Liver (tissue), 9 donors: ENCODE results near the gene CDK5R2. TPM values are rescaled to one million over a fixed set of nuclear protein-coding genes. Genes with fewer than 3 reads are reported as not detected.

Experiments used
- DNase-seq: peaks from one replicate; pipeline ENCODE4 v3.0.0-alpha.2; 2017; ENCODE audit warnings: low spot score
- H3K27ac ChIP-seq, 2 donors: one replicate each; pipeline ENCODE4 v1.7.0; 2013; ENCODE audit warnings: inconsistent platforms in 2 of 2, low read length in 2 of 2, control low read depth in 1 of 2, low read depth in 1 of 2, mild to moderate bottlenecking in 1 of 2
- H3K27me3 ChIP-seq, 4 donors: one replicate each; pipeline versions ENCODE4 v1.6.1 to v1.7.0; 2013; ENCODE audit warnings: low read length in 3 of 4, inconsistent platforms in 1 of 4, mild to moderate bottlenecking in 1 of 4, moderate library complexity in 1 of 4; ENCODE audit not compliant: control insufficient read depth in 4 of 4, insufficient read depth in 4 of 4
- H3K36me3 ChIP-seq, 4 donors: one replicate each; pipeline versions ENCODE4 v1.6.1 to v1.7.0; 2013; ENCODE audit warnings: low read length in 3 of 4, mild to moderate bottlenecking in 3 of 4, low read depth in 1 of 4, moderate library complexity in 1 of 4; ENCODE audit not compliant: control insufficient read depth in 4 of 4, insufficient read depth in 3 of 4
- H3K4me1 ChIP-seq, 4 donors: one replicate each; pipeline versions ENCODE4 v1.6.1 to v1.7.0; 2013; ENCODE audit warnings: low read length in 3 of 4, mild to moderate bottlenecking in 3 of 4, moderate library complexity in 1 of 4; ENCODE audit not compliant: control insufficient read depth in 4 of 4, insufficient read depth in 4 of 4
- H3K4me3 ChIP-seq, 3 donors: one replicate each; pipeline versions ENCODE4 v1.6.1 to v1.7.0; 2013; ENCODE audit warnings: low read length in 3 of 3, control low read depth in 1 of 3, low read depth in 1 of 3, mild to moderate bottlenecking in 1 of 3
- H3K9ac ChIP-seq, 2 donors: one replicate each; pipeline ENCODE4 v1.7.0; 2013; ENCODE audit warnings: low read length in 2 of 2, mild to moderate bottlenecking in 2 of 2, moderate library complexity in 2 of 2, control low read depth in 1 of 2, low read depth in 1 of 2
- H3K9me3 ChIP-seq, 4 donors: one replicate each; pipeline versions ENCODE4 v1.6.1 to v1.7.0; 2013; ENCODE audit warnings: low read length in 3 of 4; ENCODE audit not compliant: control insufficient read depth in 4 of 4
- EGR1 ChIP-seq, 2 donors: IDR thresholded peaks; 2 replicates each; pipeline ENCODE4 v1.6.1; 2016 to 2018; ENCODE audit warnings: antibody characterized with exemption in 2 of 2, low read depth in 2 of 2
- FOXA1 ChIP-seq: IDR thresholded peaks from 2 replicates; pipeline ENCODE4 v1.6.1; 2016; ENCODE audit warnings: antibody characterized with exemption
- FOXA2 ChIP-seq: IDR thresholded peaks from 2 replicates; pipeline ENCODE4 v1.6.1; 2016; ENCODE audit warnings: antibody characterized with exemption
- GABPA ChIP-seq, 2 donors: IDR thresholded peaks in 1 of 2; conservative IDR thresholded peaks in 1 of 2; 2 replicates each; pipeline ENCODE4 v1.6.1; 2016; ENCODE audit warnings: antibody characterized with exemption in 2 of 2, mild to moderate bottlenecking in 1 of 2, moderate library complexity in 1 of 2
- HNF4A ChIP-seq, 2 donors: conservative IDR thresholded peaks; 2 replicates each; pipeline ENCODE4 v1.6.1; 2016; ENCODE audit warnings: antibody characterized with exemption in 2 of 2, mild to moderate bottlenecking in 2 of 2
- HNF4G ChIP-seq: IDR thresholded peaks from 2 replicates; pipeline ENCODE4 v1.6.1; 2016; ENCODE audit warnings: antibody characterized with exemption
- JUND ChIP-seq, 2 donors: IDR thresholded peaks; 2 replicates each; pipeline ENCODE4 v1.6.1; 2016; ENCODE audit warnings: antibody characterized with exemption in 2 of 2
- MAX ChIP-seq: IDR thresholded peaks from 2 replicates; pipeline ENCODE4 v1.6.1; 2016; ENCODE audit warnings: antibody characterized with exemption
- NR2F2 ChIP-seq: IDR thresholded peaks from 2 replicates; pipeline ENCODE4 v1.6.1; 2016; ENCODE audit warnings: antibody characterized with exemption
- RAD21 ChIP-seq, 2 donors: IDR thresholded peaks; 2 replicates each; pipeline ENCODE4 v1.6.1; 2016; ENCODE audit warnings: antibody characterized with exemption in 2 of 2, mild to moderate bottlenecking in 2 of 2
- RXRA ChIP-seq, 2 donors: IDR thresholded peaks; 2 replicates each; pipeline ENCODE4 v1.6.1; 2017 to 2018; ENCODE audit warnings: antibody characterized with exemption in 2 of 2, mild to moderate bottlenecking in 1 of 2
- SP1 ChIP-seq: IDR thresholded peaks from 2 replicates; pipeline ENCODE4 v1.6.1; 2018; ENCODE audit warnings: antibody characterized with exemption, mild to moderate bottlenecking
- TAF1 ChIP-seq: conservative IDR thresholded peaks from 2 replicates; pipeline ENCODE4 v1.6.1; 2016; ENCODE audit warnings: antibody characterized with exemption, mild to moderate bottlenecking
- YY1 ChIP-seq: IDR thresholded peaks from 2 replicates; pipeline ENCODE4 v1.6.1; 2016; ENCODE audit warnings: antibody characterized with exemption, mild to moderate bottlenecking
- ZBTB33 ChIP-seq: IDR thresholded peaks from 2 replicates; pipeline ENCODE4 v1.6.1; 2016; ENCODE audit warnings: antibody characterized with exemption
- WGBS: extraction: QIAGEN DNeasy Blood & Tissue Kit; methylation state at CpG from one replicate; pipeline ENCODE4 v1.1.7; 2013; 5-methylcytosine and 5-hydroxymethylcytosine counted together
- polyA plus RNA-seq, 2 donors: library from polyadenylated mRNA; stranded (reverse) in 1 of 2; unstranded in 1 of 2; fragments of 200-250 nt in 1 of 2; fragments of >200 nt in 1 of 2; fragmentation: Nextera tagmentation in 1 of 2; extraction: Ambion mirVana in 1 of 2; gene quantifications; one replicate each; pipeline versions ENCODE4 v1.2.1 to v1.2.3, GENCODE V29; 2013 to 2015
- total RNA-seq, 2 donors: library from RNA; depleted of rRNA; stranded (reverse); fragments of >200 nt; gene quantifications; one replicate each; pipeline ENCODE4 v1.2.3, GENCODE V29; 2014
- TF ChIP-seq, protein P1 (sequence below): IDR thresholded peaks from 2 replicates; pipeline ENCODE4 v1.6.1; 2016; ENCODE audit warnings: antibody characterized with exemption
- TF ChIP-seq, protein P2 (sequence below): IDR thresholded peaks from 2 replicates; pipeline ENCODE4 v1.6.1; 2016; ENCODE audit warnings: antibody characterized with exemption, mild to moderate bottlenecking
- TF ChIP-seq, protein P3 (sequence below): fragments of 150-350 bp; IDR thresholded peaks from 2 replicates; pipeline ENCODE4 v1.5.1; 2017; ENCODE audit warnings: improper control_type of control experiment, low read depth, low read length; ENCODE audit not compliant: missing input control
- donor health status: healthy.
- donor health status: healthy.
- donor health status: healthy.
- donor health status: healthy.
- donor health status: healthy.

The CDK5R2 gene
- total and polyA plus RNA-seq, 4 donors, result not detected

- WGBS, result 34% methylated on average over 1 of the region's 1 CpG
- Histone ChIP-seq H3K9me3 (no peaks in the 10 kb centered on the region), H3K36me3 (no peaks in the 10 kb centered on the region), H3K9ac (no peak overlapping the region), H3K4me1 (no peaks in the 10 kb centered on the region), H3K27ac (no peak overlapping the region), H3K27me3 (peaks cover 0 to 18% (median 0%) of the 10 kb centered on the region in 4 donors), H3K4me3 (no peak overlapping the region)
- TF ChIP-seq, protein P1, sequence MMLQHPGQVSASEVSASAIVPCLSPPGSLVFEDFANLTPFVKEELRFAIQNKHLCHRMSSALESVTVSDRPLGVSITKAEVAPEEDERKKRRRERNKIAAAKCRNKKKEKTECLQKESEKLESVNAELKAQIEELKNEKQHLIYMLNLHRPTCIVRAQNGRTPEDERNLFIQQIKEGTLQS, result no peak
- no peak for TF ChIP-seq JUND (IDR thresholded peaks at IDR 0.05)
- TF ChIP-seq, protein P2, sequence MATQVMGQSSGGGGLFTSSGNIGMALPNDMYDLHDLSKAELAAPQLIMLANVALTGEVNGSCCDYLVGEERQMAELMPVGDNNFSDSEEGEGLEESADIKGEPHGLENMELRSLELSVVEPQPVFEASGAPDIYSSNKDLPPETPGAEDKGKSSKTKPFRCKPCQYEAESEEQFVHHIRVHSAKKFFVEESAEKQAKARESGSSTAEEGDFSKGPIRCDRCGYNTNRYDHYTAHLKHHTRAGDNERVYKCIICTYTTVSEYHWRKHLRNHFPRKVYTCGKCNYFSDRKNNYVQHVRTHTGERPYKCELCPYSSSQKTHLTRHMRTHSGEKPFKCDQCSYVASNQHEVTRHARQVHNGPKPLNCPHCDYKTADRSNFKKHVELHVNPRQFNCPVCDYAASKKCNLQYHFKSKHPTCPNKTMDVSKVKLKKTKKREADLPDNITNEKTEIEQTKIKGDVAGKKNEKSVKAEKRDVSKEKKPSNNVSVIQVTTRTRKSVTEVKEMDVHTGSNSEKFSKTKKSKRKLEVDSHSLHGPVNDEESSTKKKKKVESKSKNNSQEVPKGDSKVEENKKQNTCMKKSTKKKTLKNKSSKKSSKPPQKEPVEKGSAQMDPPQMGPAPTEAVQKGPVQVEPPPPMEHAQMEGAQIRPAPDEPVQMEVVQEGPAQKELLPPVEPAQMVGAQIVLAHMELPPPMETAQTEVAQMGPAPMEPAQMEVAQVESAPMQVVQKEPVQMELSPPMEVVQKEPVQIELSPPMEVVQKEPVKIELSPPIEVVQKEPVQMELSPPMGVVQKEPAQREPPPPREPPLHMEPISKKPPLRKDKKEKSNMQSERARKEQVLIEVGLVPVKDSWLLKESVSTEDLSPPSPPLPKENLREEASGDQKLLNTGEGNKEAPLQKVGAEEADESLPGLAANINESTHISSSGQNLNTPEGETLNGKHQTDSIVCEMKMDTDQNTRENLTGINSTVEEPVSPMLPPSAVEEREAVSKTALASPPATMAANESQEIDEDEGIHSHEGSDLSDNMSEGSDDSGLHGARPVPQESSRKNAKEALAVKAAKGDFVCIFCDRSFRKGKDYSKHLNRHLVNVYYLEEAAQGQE, result no peak
- TF ChIP-seq HNF4G, result no peak
- no peak for TF ChIP-seq SP1
- no peak for TF ChIP-seq FOXA2
- TF ChIP-seq GABPA (IDR thresholded peaks at IDR 0.05 in 1 of 2, conservative IDR thresholded peaks at IDR 0.05 in 1 of 2), result no peak
- no peak for TF ChIP-seq HNF4A (conservative IDR thresholded peaks at IDR 0.05)
- TF ChIP-seq, protein P3, sequence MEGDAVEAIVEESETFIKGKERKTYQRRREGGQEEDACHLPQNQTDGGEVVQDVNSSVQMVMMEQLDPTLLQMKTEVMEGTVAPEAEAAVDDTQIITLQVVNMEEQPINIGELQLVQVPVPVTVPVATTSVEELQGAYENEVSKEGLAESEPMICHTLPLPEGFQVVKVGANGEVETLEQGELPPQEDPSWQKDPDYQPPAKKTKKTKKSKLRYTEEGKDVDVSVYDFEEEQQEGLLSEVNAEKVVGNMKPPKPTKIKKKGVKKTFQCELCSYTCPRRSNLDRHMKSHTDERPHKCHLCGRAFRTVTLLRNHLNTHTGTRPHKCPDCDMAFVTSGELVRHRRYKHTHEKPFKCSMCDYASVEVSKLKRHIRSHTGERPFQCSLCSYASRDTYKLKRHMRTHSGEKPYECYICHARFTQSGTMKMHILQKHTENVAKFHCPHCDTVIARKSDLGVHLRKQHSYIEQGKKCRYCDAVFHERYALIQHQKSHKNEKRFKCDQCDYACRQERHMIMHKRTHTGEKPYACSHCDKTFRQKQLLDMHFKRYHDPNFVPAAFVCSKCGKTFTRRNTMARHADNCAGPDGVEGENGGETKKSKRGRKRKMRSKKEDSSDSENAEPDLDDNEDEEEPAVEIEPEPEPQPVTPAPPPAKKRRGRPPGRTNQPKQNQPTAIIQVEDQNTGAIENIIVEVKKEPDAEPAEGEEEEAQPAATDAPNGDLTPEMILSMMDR, result no peak
- TF ChIP-seq YY1, result no peak
- no peak for TF ChIP-seq MAX
- no peak for TF ChIP-seq TAF1
- no peak for TF ChIP-seq RAD21 (IDR thresholded peaks at IDR 0.05)
- no peak for TF ChIP-seq NR2F2
- TF ChIP-seq EGR1 (IDR thresholded peaks at IDR 0.05; ENCODE audit: low read depth in 2 of 2), result no peak
- no peak for TF ChIP-seq FOXA1
- no peak for TF ChIP-seq RXRA (IDR thresholded peaks at IDR 0.05)
- TF ChIP-seq ZBTB33, result no peak
- no peak for DNase-seq
These were observed 11.4 kb downstream of the CDK5R2 start for GRCh38 chr2:218970894-218971293.
